Measurements from ENCODE around the gene CRY2. TPM values are rescaled to one million over a fixed set of nuclear protein-coding genes. Genes with fewer than 3 reads are reported as not detected.

Gene CRY2
- total and polyA plus RNA-seq, 2 donors (not counting 1 experiment from before 2014, with no cell fraction given) = 8.3 to 21.5 TPM

DNA sequence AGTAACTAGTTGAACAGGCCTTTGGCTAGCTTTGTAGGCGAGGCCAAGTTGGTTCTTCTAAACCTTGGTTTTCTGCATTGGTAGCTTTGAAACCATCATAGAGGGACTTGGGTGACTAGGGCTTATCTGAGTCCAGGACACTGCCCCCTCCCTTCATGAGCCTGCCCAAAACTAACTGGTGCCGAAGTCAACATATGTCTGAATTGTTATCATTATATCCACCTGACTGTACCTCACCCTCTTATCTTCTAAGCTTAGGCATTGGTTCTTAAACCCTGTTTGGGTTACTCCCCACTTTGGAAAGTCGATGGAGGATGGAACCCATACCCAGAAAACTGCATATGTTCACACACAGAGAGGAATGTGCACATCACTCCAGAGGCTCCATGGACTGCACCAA, 30.6 kb downstream of the CRY2 start:
- Histone ChIP-seq H3K9me3 (ENCODE audit: control insufficient read depth, insufficient read depth, low read depth, low read length) (no peaks in the 10 kb centered on the region), H2AFZ (ENCODE audit: low read length) (no peak overlapping the region), H3K79me2 (ENCODE audit: control insufficient read depth, insufficient read depth, low read length) (no peaks in the 10 kb centered on the region), H3K9ac (ENCODE audit: insufficient read depth, low read length) (no peak overlapping the region), H3K4me3 (replicated peaks in 1 of 4; ENCODE audit: control extremely low read depth in 1 of 4, insufficient read depth in 1 of 4, low read depth in 3 of 4, low read length in 4 of 4) (no peak overlapping the region), H3K27me3 (ENCODE audit: control insufficient read depth, insufficient read depth, low read length) (no peaks in the 10 kb centered on the region), H3K4me2 (ENCODE audit: extremely low read depth, insufficient read depth, low read length) (no peak overlapping the region), H3K4me1 (ENCODE audit: control insufficient read depth, extremely low read depth, insufficient read depth, low read length) (peaks cover 6% of the 10 kb centered on the region), H3K27ac (ENCODE audit: insufficient read depth, low read length) (no peak overlapping the region), H3K36me3 (ENCODE audit: control insufficient read depth, insufficient read depth, low read length) (peaks cover 2% of the 10 kb centered on the region), H4K20me1 (ENCODE audit: control insufficient read depth, extremely low read depth, insufficient read depth, low read length) (peaks cover 2% of the 10 kb centered on the region)
- DNase-seq (ENCODE audit: low read depth in 2 of 2) = no peak
- no peak for TF ChIP-seq EZH2 (IDR thresholded peaks at IDR 0.05; ENCODE audit: low read length, missing control alignments)
- TF ChIP-seq, protein P1, sequence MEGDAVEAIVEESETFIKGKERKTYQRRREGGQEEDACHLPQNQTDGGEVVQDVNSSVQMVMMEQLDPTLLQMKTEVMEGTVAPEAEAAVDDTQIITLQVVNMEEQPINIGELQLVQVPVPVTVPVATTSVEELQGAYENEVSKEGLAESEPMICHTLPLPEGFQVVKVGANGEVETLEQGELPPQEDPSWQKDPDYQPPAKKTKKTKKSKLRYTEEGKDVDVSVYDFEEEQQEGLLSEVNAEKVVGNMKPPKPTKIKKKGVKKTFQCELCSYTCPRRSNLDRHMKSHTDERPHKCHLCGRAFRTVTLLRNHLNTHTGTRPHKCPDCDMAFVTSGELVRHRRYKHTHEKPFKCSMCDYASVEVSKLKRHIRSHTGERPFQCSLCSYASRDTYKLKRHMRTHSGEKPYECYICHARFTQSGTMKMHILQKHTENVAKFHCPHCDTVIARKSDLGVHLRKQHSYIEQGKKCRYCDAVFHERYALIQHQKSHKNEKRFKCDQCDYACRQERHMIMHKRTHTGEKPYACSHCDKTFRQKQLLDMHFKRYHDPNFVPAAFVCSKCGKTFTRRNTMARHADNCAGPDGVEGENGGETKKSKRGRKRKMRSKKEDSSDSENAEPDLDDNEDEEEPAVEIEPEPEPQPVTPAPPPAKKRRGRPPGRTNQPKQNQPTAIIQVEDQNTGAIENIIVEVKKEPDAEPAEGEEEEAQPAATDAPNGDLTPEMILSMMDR (conservative IDR thresholded peaks at IDR 0.05 in 1 of 2, IDR thresholded peaks at IDR 0.05 in 1 of 2; ENCODE audit: low read depth in 1 of 2, low read length in 2 of 2) = no peak

DNA sequence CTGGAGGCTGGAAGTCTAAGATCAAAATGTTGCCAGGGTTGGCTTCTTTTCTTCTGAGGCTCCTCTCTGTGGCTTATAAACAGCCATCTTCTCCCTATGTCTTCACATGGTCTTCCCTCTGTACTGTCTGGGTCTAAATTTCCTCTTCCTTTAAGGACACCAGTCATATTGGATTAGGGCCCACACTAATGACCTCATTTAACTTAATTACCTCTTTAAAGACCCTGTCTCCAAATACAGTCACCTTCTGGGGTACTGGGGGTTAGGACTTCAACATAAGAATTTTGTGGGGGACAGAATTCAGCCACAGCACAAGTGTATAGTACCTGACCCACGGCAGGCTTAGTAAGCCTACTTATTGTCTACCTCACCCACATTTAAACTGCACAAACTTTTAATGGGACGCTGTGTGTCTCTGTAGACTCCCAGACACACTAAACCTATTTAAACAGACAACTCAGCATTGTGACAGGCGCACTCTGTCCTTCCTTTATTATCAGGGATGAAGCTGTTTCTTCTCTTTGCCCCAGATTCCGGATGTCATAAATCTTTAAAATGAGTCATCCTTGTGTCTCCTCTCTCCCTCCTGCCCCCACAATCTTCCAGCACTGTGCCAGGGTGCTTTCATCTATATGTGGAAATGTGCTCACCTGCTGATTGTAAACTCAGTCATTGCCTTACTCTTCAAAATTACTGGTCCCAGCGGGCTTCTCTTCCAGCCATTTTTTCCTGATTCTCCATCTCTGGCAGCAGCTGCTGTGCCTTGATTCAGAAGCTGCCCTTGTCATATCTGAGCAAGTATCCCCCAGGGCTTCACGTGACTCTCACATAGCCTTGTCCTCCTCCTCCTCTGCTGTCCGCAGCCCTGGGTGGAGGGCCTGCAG, 32.8 kb downstream of the CRY2 start:
- H4K20me1 ChIP-seq (ENCODE audit: control insufficient read depth, extremely low read depth, insufficient read depth, low read length) = no peaks in the 10 kb centered on the region
- peak in 1 of 2 donors; percentile 42 for DNase-seq (ENCODE audit: low read depth in 2 of 2)
- H3K27ac ChIP-seq (ENCODE audit: insufficient read depth, low read length) = no peak overlapping the region
- no peaks in the 10 kb centered on the region for H3K27me3 ChIP-seq (ENCODE audit: control insufficient read depth, insufficient read depth, low read length)
- no peaks in the 10 kb centered on the region for H3K4me1 ChIP-seq (ENCODE audit: control insufficient read depth, extremely low read depth, insufficient read depth, low read length)
- no peak overlapping the region for H3K4me2 ChIP-seq (ENCODE audit: extremely low read depth, insufficient read depth, low read length)
- peaks cover 2% of the 10 kb centered on the region for H3K36me3 ChIP-seq (ENCODE audit: control insufficient read depth, insufficient read depth, low read length)
- TF ChIP-seq, protein P1 (conservative IDR thresholded peaks at IDR 0.05 in 1 of 2, IDR thresholded peaks at IDR 0.05 in 1 of 2; ENCODE audit: low read depth in 1 of 2, low read length in 2 of 2) = no peak
- no peak for TF ChIP-seq EZH2 (IDR thresholded peaks at IDR 0.05; ENCODE audit: low read length, missing control alignments)
- H3K4me3 ChIP-seq (replicated peaks in 1 of 4; ENCODE audit: control extremely low read depth in 1 of 4, insufficient read depth in 1 of 4, low read depth in 3 of 4, low read length in 4 of 4) = no peak overlapping the region
- H2AFZ ChIP-seq (ENCODE audit: low read length) = no peak overlapping the region
- H3K9ac ChIP-seq (ENCODE audit: insufficient read depth, low read length) = no peak overlapping the region
- no peaks in the 10 kb centered on the region for H3K79me2 ChIP-seq (ENCODE audit: control insufficient read depth, insufficient read depth, low read length)
- H3K9me3 ChIP-seq (ENCODE audit: control insufficient read depth, insufficient read depth, low read depth, low read length) = no peaks in the 10 kb centered on the region

DNA sequence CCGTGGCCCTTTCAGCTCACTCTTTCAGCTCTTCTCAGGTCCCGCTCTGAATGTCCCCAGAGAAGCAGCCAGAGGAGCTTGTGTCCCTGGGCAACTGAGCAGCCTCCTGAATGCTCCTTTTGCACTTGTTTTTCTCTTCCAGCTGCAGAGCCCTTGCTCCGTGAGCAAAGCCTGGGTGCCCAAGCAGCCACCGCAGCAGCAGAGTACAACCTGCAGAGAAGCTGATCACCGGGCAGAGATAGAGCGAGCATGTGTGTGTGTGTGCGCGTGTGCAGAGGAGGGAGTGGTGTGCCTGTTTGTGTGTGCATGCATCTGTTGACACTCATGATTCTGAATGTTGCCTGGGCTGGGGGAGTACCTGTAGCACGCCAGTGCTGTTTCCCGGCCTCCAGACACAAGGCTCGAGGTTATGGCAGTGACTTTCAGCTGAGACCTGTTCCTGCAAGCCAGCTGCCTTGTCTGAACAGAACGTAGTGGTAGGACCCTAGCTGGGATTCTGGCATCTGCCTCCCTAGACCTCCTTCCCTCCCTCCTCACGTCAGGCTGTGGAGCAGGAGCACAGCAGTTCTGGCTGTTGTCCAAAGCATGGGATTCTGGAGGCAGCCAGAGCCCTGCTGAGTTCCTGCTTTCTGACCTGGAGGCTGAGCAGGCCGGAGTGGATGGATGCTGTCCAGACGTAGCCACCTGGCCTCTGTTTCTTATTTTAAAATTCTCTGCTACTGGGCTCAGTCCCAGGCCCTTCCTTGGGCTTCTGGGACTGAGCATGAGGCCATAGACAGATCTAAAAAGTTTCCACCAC, 33.7 kb downstream of the CRY2 start:
- Histone ChIP-seq H3K36me3 (ENCODE audit: control insufficient read depth, insufficient read depth, low read length) (peaks cover 2% of the 10 kb centered on the region), H2AFZ (ENCODE audit: low read length) (no peak overlapping the region), H4K20me1 (ENCODE audit: control insufficient read depth, extremely low read depth, insufficient read depth, low read length) (no peaks in the 10 kb centered on the region), H3K27me3 (ENCODE audit: control insufficient read depth, insufficient read depth, low read length) (no peaks in the 10 kb centered on the region), H3K27ac (ENCODE audit: insufficient read depth, low read length) (no peak overlapping the region), H3K9ac (ENCODE audit: insufficient read depth, low read length) (no peak overlapping the region), H3K79me2 (ENCODE audit: control insufficient read depth, insufficient read depth, low read length) (no peaks in the 10 kb centered on the region), H3K4me2 (ENCODE audit: extremely low read depth, insufficient read depth, low read length) (no peak overlapping the region), H3K4me3 (replicated peaks in 1 of 4; ENCODE audit: control extremely low read depth in 1 of 4, insufficient read depth in 1 of 4, low read depth in 3 of 4, low read length in 4 of 4) (no peak overlapping the region), H3K9me3 (ENCODE audit: control insufficient read depth, insufficient read depth, low read depth, low read length) (no peaks in the 10 kb centered on the region), H3K4me1 (ENCODE audit: control insufficient read depth, extremely low read depth, insufficient read depth, low read length) (no peaks in the 10 kb centered on the region)
- no peak for DNase-seq (ENCODE audit: low read depth in 2 of 2)
- no peak for TF ChIP-seq EZH2 (IDR thresholded peaks at IDR 0.05; ENCODE audit: low read length, missing control alignments)
- TF ChIP-seq, protein P1 (conservative IDR thresholded peaks at IDR 0.05 in 1 of 2, IDR thresholded peaks at IDR 0.05 in 1 of 2; ENCODE audit: low read depth in 1 of 2, low read length in 2 of 2) = no peak

Measured in fibroblast of lung (primary cell).